GM12891 (cell line): ENCODE measurements around the gene ACAT2.
"Not testable (repeated sequence)": the region's sequence is repeated elsewhere in the genome, so short reads cannot be mapped to it uniquely, and the experiment has no call there.

Experiments
- POLR2A ChIP-seq: IDR thresholded peaks from 2 replicates; pipeline ENCODE4 v1.6.1; 2011; ENCODE audit warnings: low read depth, low read length, control low read depth
- POLR2AphosphoS5 ChIP-seq: IDR thresholded peaks from 2 replicates; pipeline ENCODE4 v1.6.1; 2011; ENCODE audit warnings: low read depth, low read length, control low read depth
- TAF1 ChIP-seq: IDR thresholded peaks from 2 replicates; pipeline ENCODE4 v1.6.1; 2011; ENCODE audit warnings: low read depth, low read length, control low read depth

DNA sequence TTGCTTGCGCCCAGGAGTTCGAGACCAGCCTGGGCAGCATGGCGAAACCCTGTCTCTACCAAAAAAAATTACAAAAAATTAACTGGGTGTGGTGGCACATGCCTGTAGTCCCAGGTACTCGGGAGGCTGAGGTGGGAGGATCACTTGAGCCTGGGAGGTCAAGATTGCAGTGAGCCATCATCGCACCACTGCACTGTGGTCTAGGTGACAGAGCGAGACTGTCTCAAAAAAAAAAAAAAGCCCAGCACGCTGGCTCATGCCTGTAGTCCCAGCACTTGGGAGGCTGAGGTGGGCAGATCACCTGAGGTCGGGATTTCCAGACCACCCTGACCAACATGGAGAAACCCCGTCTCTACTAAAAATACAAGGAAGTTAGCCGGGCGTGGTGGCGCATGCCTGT lies 28.4 kb upstream of the ACAT2 start:
- not testable (repeated sequence) for TF ChIP-seq POLR2A, POLR2AphosphoS5, TAF1
